ENCODE results near the gene LAT. TPM values are rescaled to one million over a fixed set of nuclear protein-coding genes. Genes with fewer than 3 reads are reported as not detected.
"Not testable (repeated sequence)": the region's sequence is repeated elsewhere in the genome, so short reads cannot be mapped to it uniquely, and the experiment has no call there.

LAT gene, protein sequence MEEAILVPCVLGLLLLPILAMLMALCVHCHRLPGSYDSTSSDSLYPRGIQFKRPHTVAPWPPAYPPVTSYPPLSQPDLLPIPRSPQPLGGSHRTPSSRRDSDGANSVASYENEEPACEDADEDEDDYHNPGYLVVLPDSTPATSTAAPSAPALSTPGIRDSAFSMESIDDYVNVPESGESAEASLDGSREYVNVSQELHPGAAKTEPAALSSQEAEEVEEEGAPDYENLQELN
- total RNA-seq (ENCODE audit: low replicate concordance): 1.1 and 1.9 TPM in 2 replicates

GRCh38 chr16:28984619-28985135 lies at the start of gene LAT:
Gene LAT (plus strand): TSS chr16:28985052. CDS start chr16:28985418, 366 bp downstream.
- no peak for TF ChIP-seq CTCF (IDR thresholded peaks at IDR 0.05; ENCODE audit: insufficient read depth, low read length)
- no peak for DNase-seq (ENCODE audit: low read depth)
- no peak within 1 kb of the TSS for H3K4me3 ChIP-seq (ENCODE audit: low read depth, low read length)

- H3K4me3 ChIP-seq (ENCODE audit: low read depth, low read length): no peak overlapping the region
- TF ChIP-seq CTCF (IDR thresholded peaks at IDR 0.05; ENCODE audit: insufficient read depth, low read length): no peak
- no peak for DNase-seq (ENCODE audit: low read depth)
Observed at GRCh38 chr16:28935346-28935745, 49.5 kb upstream of the LAT start.

DNA sequence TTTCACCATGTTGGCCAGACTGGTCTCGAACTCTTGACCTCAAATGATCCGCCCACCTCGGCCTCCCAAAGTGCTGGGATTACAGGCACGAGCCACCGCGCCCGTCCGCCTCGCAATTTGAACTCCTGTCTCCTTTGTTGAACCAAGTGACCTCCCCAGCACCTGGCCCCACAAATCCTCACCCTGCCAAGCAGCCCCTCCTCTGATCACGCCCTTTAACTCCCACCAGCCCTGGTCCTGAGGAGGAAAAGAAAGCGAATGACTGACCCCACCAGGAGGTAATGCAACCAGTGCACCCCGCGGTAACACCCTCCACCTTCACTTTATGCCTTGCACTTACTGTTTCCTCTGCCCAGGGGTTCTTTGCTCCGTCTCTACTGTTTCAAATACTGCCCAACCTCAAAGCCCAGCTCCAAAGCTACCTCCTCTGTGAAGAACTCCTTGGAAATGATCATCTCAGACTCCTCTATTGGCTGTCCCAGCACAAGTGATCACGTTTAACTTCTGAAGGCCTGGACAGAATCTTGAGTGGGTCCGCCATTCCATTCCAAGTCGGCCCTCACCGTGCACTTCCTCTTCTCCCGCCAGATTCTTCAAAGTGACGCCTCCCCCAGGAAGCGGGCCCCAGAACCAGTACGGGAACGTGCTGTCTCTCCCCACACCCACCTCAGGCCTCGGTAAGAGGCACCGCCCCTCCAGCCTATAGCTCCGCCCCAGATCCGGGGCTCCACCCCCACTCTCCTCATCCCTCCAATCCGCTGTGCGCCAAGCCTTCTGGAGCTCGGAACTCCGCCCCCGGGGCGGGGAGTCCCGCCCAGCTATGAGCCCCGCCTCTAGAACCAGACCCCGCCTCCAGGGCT lies 48.7 kb upstream of the LAT start:
- H3K4me3 ChIP-seq (ENCODE audit: low read depth, low read length): peak overlapping the region; percentile 28
- peak; percentile 53 for DNase-seq (ENCODE audit: low read depth)
- TF ChIP-seq CTCF (IDR thresholded peaks at IDR 0.05; ENCODE audit: insufficient read depth, low read length): no peak

- DNase-seq (ENCODE audit: low read depth): no peak
- TF ChIP-seq CTCF (IDR thresholded peaks at IDR 0.05; ENCODE audit: insufficient read depth, low read length): no peak
- H3K4me3 ChIP-seq (ENCODE audit: low read depth, low read length): no peak overlapping the region
Observed at GRCh38 chr16:28936784-28937155, 48.1 kb upstream of the LAT start.

DNA sequence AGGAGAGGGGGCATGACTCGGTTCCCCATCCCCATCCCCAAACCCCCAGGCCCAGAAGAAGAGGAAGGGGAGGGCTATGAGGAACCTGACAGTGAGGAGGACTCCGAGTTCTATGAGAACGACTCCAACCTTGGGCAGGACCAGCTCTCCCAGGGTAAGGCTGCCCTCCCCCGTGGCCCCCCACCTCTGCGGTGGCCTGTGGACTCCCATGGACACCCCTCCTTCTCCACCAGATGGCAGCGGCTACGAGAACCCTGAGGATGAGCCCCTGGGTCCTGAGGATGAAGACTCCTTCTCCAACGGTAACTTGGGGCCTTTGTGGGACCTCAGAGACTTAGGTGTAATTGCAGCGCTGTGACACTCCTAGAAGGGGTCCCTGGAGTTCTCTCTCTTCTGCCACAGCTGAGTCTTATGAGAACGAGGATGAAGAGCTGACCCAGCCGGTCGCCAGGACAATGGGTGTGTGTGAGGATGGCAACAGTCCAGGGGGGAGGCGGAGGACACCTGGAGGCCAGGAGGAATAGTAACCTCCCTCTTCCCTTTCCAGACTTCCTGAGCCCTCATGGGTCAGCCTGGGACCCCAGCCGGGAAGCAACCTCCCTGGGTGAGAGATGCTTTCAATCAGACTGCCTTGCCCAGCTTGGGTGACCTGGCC lies 47.5 kb upstream of the LAT start:
- no peak overlapping the region for H3K4me3 ChIP-seq (ENCODE audit: low read depth, low read length)
- DNase-seq (ENCODE audit: low read depth): no peak
- no peak for TF ChIP-seq CTCF (IDR thresholded peaks at IDR 0.05; ENCODE audit: insufficient read depth, low read length)

GRCh38 chr16:28938721-28939120 lies 46.1 kb upstream of the LAT start:
- TF ChIP-seq CTCF (IDR thresholded peaks at IDR 0.05; ENCODE audit: insufficient read depth, low read length): no peak
- DNase-seq (ENCODE audit: low read depth): no peak
- H3K4me3 ChIP-seq (ENCODE audit: low read depth, low read length): no peak overlapping the region

DNA sequence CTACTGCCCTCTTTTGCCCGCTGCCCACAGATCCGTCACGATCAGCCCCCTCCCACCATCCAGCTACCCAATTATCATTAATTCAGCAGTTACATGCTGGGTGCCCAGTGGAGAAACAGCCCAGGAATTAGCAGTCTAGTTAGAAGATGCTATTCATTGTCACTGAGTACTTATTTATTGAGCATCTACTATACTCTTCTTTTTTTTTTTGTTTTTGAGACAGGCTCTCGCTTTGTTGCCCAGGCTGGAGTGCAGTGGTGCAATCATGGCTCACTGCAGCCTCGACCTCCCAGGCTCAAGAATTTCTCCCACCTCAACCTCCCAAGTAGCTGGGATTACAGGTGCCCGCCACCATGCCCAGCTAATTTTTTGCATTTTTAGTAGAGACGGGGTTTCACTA lies 45.0 kb upstream of the LAT start:
- not testable (repeated sequence) for H3K4me3 ChIP-seq (ENCODE audit: low read depth, low read length); DNase-seq (ENCODE audit: low read depth)
